HG03064 (cell line): Measurements from ENCODE around the gene EI24.
"Not testable (repeated sequence)": the region's sequence is repeated elsewhere in the genome, so short reads cannot be mapped to it uniquely, and the experiment has no call there.

ENCODE experiments used
- ATAC-seq: cut with Tn5 transposase; IDR thresholded peaks from one replicate; pipeline ENCODE4 v1.9.1; 2021; ENCODE audit warnings: low read depth; ENCODE audit not compliant: unreplicated experiment

EI24 gene

DNA sequence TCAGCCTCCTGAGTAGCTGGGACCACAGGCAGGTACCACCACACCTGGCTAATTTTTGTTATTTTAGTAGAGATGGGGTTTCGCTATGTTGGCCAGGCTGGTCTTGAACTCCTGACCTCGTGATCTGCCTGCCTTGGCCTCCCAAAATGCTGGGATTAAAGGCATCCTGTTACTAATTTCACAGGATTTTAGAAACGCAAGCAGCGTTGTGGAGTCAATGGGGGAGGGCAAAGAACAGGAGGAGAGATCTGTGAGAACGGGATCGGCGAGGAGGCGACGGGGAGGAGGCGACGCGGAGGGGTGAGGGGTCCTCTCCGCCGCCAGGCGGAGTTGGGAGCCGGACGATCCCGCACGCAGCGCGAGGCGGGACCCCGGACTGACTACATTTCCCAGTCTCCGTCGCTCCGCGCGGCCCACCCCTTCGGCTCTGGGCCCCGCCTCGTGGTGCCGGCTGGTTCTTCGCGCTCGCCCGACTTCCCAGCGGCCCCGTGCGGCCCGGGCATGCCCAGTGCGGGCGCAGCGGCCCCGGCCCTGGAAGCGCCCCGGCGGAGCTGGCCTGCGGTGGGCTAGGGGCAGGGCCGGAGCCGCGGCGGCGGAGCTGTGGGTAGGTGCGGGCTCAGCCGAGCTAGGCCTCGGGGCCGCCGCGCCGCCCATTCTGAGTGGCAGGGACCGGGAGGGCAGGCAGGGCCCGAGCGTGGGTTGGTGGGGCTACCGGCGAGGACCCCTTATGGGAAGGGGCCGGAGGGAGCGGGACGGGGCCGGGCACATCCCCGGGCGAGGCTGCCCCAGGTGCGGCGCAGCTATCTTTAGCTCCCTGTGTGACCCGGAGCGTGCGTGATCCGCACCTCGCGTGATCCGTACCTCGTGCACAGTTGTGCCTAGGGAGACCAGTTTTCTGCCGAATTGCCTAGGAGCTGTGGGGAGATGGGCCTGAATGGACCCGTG, at the start of gene EI24:
Gene EI24 (plus strand): TSS at position 508 of the 945 bp plus-strand sequence. CDS start 3,051 bp downstream, outside the sequence.
- peak; percentile 98 for ATAC-seq

GRCh38 chr11:125519860-125520834, 49.1 kb upstream of the EI24 start:
- no peak for ATAC-seq

DNA sequence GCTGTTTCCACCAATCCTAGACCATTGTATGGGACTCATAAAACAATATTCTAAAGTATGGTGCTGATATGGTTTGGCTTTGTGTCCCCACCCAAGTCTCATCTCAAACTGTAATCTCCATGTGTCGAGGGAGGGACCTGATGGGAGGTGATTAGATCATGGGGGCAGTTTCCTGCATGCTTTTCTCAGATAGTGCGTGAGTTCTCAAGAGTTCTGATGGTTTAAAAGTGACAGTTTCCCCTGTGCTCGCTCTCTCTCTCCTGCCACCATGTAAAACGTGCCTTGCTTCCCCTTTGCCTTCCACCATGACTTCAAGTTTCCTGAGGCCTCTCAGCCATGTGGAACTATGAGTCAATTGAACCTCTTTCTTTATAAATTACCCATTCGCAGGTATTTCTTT, 44.0 kb upstream of the EI24 start:
- no peak for ATAC-seq

DNA sequence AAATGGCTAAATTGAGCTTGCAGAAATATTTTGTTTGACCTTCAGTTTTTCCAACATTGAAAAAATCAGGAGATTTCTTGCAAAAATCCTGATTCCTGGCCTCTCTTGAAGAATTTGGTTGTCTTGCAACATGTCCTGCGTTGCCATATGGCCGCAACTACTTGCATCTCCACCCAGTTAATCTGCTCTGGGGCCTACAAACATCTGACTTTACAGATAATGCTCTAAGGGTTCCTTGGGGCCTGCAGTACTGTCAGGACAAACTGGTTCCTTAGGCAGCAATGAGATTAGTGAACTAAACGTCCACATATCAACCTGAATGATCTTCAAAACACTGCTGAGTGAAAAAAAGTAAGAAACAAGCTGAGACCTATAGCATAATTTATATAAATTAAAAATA, 36.6 kb upstream of the EI24 start:
- no peak for ATAC-seq

DNA sequence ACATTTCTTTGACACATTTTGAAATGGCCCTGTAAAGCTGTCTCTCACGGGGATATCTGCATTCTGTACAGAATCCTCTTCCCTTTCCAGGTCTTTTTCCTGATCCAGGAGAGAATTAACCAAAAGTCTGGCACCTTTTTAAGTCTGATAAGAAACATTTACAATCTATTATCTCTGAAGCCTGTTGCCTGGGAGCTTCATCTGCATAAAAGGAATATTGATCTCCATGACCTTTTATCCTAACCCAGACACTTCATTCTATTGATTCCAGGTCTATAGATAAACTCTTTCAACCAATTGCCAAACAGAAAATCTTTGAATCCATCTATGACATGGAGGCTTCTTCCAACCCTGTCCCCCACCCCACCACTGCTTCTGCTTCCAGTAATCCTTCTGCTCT, 33.7 kb upstream of the EI24 start:
- ATAC-seq: no peak

DNA sequence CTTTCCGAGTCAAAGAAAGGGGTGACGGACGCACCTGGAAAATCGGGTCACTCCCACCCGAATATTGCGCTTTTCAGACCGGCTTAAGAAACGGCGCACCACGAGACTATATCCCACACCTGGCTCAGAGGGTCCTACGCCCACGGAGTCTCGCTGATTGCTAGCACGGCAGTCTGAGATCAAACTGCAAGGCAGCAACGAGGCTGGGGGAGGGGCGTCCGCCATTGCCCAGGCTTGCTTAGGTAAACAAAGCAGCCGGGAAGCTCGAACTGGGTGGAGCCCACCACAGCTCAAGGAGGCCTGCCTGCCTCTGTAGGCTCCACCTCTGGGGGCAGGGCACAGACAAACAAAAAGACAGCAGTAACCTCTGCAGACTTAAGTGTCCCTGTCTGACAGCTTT, 32.4 kb upstream of the EI24 start:
- ATAC-seq: not testable (repeated sequence)

DNA sequence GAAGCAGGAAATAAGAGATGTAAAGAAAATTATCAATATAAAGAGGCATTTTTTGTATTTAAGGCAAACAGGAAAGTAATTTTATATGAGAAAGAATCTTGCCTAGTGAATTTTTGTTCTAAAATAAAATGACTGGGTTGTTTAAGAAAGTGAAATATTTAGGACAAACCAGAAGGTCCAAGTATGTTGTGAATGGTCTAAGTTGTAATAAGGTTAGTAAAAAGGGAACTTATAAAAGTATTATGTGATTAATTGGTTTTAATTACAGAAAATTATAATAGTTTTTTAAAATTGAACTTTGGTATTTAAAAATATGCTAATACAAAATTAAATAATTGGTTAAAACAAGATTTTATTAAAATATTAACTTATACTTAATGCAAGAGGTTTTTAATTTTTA, 26.6 kb upstream of the EI24 start:
- no peak for ATAC-seq

GRCh38 chr11:125550780-125551179, 18.5 kb upstream of the EI24 start:
- ATAC-seq: no peak

GRCh38 chr11:125551835-125552342, 17.4 kb upstream of the EI24 start:
- ATAC-seq: no peak

DNA sequence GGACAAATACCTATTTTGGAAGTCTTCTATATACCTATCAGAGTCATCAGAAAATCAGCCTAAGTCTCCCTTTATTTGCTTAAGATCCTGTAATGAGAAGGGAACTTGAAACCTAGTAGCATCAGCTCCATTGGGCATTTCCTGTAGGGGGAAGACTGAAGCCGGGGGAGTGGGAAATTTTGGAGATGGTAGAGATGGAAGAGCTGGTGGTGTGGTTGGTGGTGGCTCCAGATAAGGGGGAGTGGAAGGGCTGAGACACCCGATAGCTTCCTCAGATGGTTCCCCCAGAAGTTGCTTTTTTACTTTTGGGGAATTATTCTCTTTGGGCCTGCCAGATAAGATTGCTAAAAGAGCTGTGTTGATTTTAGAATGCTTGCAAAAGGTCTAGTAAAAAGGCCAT, 16.4 kb upstream of the EI24 start:
- no peak for ATAC-seq

GRCh38 chr11:125553357-125553756, 15.9 kb upstream of the EI24 start:
- ATAC-seq: no peak

DNA sequence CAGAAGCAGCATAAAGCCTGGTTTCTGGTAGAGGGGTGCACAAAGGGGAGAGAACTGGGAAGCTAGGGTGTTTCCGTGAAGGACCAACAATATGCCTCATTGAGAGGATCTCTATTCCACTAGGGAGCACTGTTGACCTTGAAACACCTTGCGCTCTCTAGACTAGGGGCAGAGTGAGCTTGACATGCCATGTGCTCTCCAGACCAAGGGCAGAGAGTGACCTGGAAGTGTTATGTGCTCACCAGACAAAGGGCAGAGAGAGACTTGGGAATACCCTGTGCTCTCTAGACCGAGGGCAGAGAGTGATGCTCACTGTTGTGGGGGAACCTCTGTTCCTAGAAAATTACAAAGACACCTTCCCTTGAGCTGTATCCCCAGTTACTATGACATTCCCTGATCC, 15.2 kb upstream of the EI24 start:
- ATAC-seq: no peak

DNA sequence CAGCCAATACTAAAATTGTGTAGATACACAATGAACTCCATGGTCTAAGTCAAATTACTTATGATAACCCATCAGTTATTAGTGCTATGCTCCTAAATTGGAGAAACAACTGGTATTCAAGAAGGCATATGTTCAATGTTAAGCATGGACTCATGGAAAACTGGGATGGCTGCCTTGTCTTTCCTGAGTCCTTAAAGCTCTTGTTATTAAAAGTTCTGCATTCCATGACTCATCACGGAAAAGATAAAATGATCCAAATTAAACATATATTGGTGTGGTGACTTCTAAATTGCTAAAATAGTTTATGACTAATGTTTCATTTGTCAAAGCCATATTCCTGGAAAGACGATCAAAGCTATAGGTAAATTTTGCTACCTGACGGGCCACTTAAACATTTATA, 9.4 kb upstream of the EI24 start:
- ATAC-seq: no peak

DNA sequence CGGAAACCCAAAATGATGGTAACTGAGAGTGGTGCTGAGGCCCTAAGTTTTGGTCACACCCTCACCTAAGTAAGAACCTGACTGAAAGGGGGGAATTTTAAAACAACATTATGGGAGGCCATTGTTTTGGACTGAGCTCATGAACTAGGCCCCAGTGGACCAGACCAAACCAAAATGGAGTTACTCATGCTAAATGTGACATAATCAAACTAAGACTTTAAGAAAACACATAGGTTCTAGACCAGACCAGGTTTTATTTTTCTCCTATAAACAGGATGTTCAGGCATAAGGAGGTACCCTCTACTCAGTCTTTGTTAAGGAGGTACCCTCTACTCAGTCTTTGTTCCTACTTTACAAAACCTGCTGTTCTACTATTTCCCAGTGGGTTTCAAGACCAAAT, 7.4 kb upstream of the EI24 start:
- ATAC-seq: no peak

DNA sequence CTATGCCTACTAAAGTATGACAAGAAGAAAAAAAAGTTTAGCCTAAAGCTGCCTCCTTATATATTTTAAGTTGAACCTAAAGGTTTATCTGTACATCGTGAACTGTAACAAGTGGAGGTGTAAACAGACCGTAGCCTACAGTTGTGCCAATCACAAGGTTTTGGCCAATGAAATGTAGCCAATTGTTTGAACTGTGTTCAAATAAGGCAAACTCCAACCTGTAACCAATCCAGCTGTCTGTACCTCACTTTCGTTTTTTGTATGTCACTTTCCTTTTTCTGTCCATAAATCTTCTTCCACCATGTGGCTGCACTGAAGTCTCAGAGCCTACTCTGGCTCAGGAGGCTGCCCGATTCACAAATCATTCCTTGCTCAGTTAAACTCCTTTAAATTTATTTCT, 6.8 kb upstream of the EI24 start:
- no peak for ATAC-seq

GRCh38 chr11:125564357-125564756, 4.9 kb upstream of the EI24 start:
- ATAC-seq: no peak

DNA sequence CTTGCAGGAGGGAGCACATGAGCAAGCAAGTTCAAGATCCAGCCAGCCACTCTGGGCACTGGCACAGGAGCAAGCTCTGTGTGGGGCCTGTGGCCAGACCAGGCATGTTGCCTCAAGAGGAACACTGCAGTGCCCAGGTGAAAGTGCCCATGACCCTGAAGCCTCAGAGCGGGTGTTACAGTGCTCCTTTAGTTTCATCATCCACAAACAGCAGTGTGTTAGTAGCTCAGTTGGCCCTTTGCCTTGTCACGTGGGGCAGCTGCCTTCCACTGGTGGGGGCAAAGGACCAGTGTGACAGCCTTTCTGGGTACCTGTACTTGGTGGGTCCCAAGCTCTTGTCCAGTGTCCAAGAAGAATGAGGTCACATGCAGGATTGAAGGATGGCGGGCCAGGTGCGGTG, 3.0 kb upstream of the EI24 start:
- ATAC-seq: no peak

- ATAC-seq: peak; percentile 36
These were observed 791 bp downstream of the EI24 start for GRCh38 chr11:125569915-125570621.

GRCh38 chr11:125570952-125571351, 1.7 kb downstream of the EI24 start:
- no peak for ATAC-seq

DNA sequence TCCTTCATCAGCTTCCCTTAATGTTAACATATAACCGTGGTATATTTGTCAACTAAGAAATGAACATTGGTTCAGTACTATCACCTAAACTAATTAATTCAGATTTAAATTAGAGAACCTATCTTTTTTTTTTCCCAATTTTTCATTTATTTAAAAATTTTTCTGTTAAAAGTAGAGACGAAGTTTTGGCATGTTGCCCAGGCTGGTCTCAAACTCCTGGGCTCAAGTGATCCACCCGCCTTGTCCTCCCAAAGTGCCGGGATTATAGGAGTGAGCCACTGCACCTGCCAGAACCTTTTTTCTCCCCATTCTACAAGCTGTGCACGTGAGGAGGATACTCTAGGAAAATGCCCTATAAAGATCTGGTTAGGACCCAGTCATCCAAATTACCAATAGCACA, 3.6 kb downstream of the EI24 start:
- no peak for ATAC-seq
